Cardiac fibroblast (primary cell): ENCODE data around the gene FITM1.

ENCODE experiments used
- DNase-seq, 2 donors: peaks; one replicate each; pipeline versions ENCODE4 v3.0.0 to v3.0.0-alpha.2; 2010; ENCODE audit warnings: low read depth in 2 of 2
- H3K4me3 ChIP-seq, 2 donors: replicated peaks in 1 of 2; 1 replicate in 1 of 2; 2 replicates in 1 of 2; pipeline ENCODE4 v1.5.1; 2011; ENCODE audit warnings: low read depth in 2 of 2, low read length in 2 of 2, mild to moderate bottlenecking in 2 of 2, moderate library complexity in 1 of 2
- CTCF ChIP-seq: IDR thresholded peaks from one replicate; pipeline ENCODE4 v1.5.1; 2011; ENCODE audit warnings: low read depth, mild to moderate bottlenecking, low read length, inconsistent platforms

FITM1 gene

DNA sequence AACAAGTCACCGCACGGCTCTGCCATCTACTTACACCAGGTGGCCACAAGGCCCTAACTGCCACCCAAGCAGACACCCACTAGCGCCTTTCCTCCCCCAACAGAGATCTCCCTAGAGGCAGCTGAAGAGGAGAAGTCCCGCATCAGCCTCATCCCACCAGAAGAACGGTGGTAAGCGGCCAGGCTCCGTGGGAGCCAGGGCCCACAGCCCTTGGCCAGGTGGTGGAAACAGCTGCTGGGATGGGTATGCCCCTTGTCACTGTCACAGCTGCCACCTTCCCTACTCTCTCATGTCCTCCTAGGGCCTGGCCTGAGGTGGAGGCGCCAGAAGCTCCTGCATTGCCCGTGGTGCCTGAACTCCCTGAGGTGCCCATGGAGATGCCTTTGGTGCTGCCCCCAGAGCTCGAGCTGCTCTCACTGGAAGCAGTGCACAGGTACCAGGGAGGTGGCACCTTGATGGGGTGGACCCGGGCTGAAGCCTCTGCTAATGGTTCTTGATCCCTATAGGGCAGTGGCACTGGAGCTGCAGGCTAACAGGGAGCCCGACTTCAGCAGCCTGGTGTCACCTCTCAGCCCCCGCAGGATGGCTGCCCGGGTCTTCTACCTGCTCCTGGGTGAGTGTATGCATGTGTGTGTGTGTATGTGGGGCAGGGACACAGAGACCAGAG is 49.0 kb downstream of the FITM1 start:
- TF ChIP-seq CTCF = no peak
- no peak for DNase-seq
- H3K4me3 ChIP-seq = no peak overlapping the region

DNA sequence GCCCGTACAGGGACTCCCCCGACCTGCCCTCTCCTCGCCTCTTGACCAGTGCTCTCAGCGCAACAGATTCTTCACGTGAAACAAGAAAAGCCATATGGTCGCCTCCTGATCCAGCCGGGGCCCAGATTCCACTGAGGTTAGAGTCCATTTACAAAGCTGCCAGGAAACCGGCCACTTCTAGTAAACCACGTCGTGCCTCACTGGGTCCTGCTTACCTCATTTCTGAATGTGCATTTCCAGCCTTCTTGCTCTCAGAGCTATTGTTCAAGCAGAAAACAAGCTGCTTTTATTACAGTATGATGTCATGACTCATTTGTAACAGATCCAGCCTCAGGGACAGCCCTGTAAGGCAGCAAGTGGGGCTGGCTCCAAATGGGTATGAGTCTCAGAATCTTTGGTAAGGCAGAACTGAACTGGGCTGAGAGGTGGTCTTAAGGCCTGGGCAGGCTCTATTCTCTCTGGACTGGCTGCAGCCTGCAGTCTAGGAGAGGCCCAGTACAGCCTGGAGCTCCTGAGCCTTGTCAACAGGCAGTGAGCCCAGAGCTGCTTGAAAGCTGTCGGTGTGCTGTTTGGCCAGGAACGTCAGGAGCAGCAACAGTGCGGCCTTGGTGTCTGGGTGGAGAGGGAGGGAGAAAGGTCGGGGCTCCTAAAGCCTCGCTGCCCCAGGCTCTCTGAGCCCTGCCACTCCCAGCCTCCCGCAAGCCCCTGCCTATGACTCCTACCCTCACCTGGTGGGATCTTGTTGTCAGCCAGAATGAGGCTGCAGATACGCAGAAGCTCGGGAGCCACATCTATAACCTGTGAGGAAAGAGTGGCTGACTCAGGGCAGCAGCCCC is 49.7 kb downstream of the FITM1 start:
- H3K4me3 ChIP-seq = no peak overlapping the region
- DNase-seq = peak; percentile 70 to 88
- TF ChIP-seq CTCF = no peak

DNA sequence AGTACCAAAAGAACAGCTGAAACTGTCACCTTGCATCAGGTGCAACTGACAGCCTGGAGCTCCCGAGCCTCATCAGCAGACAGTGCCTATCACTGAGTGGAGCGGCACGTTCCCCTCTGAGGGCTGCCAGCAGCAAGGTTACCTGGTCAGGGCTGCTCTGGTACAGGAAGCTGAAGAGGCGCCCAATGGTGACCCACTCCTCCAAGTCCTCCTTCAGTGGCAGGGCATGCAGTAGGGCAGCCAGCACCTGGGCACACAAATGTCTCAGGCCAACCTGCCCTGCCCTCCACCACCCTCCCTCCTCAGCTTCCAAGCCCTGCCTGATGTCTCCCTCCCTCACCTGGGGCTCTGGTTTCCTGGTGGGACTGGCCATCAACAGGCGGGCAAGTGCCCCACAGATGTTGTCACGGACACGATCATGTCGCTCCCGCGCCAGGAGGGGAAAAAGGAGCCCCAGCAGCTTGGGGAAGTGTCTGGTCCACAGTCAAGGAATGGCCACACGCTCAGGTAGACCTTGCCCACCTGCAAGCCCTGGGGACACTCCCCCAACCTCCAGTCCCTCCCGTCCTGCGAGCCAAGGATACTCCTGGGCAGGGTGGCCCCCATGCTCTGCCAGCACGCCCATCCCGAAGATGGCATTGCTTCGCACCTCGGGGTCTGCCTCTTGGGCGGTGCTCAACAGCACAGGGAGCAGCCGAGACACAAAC is 51.1 kb downstream of the FITM1 start:
- no peak for TF ChIP-seq CTCF
- DNase-seq = no peak
- H3K4me3 ChIP-seq = no peak overlapping the region
